A673 (cell line): ENCODE measurements around the gene SYT7.

Source experiments
- CTCF ChIP-seq: fragments of 300-800, 200-600 bp; sonication (generic); conservative IDR thresholded peaks from 2 replicates; pipeline ENCODE4 v1.5.1; 2017; ENCODE audit warnings: low read depth, mild to moderate bottlenecking, antibody characterized with exemption, low read length, moderate library complexity, mixed read lengths
- EZH2 ChIP-seq: fragments of 200-600 bp; sonication (generic); IDR thresholded peaks from 2 replicates; pipeline ENCODE4 v1.6.1; 2017; ENCODE audit warnings: borderline replicate concordance, low read depth, mild to moderate bottlenecking, mixed read lengths, antibody characterized with exemption, low read length; ENCODE audit not compliant: poor library complexity, severe bottlenecking

GRCh38 chr11:61609000-61609979 is 28.4 kb upstream of the SYT7 start:
- no peak for TF ChIP-seq CTCF
- TF ChIP-seq EZH2: no peak
